Posterior vena cava (tissue), 2 donors: ENCODE measurements around the gene C6orf120. TPM values are rescaled to one million over a fixed set of nuclear protein-coding genes. Genes with fewer than 3 reads are reported as not detected.
A peak's percentile ranks its signal among the peaks of the same experiment; 100 is the strongest.

Source experiments
- DNase-seq: peaks from one replicate; pipeline ENCODE4 v3.0.0-alpha.2; 2020; ENCODE audit warnings: low spot score
- intact Hi-C, 2 donors: fragments of 100-400 bp; cut with DNase I; formaldehyde crosslinking; loops; one replicate each; pipeline versions ENCODE4 v1.14.1 to v1.14.2; 2022 to 2023
- long read RNA-seq, 2 donors: library from polyadenylated mRNA; unstranded; transcript quantifications; one replicate each; pipeline ENCODE4 v2.0.0, GENCODE V29; 2020 to 2021
- total RNA-seq, 2 donors: library from RNA; stranded (reverse); fragmentation: NEBNext Ultra II Directional; extraction: Animal tissue kit (Norgen Biotek cat#: 25700); gene quantifications; one replicate each; pipeline ENCODE4 v1.2.1, GENCODE V29; 2021
- donor health status: DM: yes; HTN: yes; CAD: no.
- donor health status: DM: yes; HTN: yes; CAD: no.

C6orf120 gene
- 10 to 100 TPM; 24.6 to 25.5 TPM for total RNA-seq
- long read RNA-seq, donor 1, transcript C6orf120-201 (1 exons, 2,667 nt), result major isoform, 15 of 15 reads
- long read RNA-seq, donor 1, partial matches to known transcripts, result 0 of 15 reads
- long read RNA-seq, donor 1, other reads (novel, unspliced or antisense), result 0 of 15 reads
- long read RNA-seq, donor 2, transcript C6orf120-201 (1 exons, 2,667 nt), result major isoform, 28 of 29 reads
- long read RNA-seq, donor 2, partial matches to known transcripts, result 0 of 29 reads
- long read RNA-seq, donor 2, other reads (novel, unspliced or antisense), result 1 of 29 reads

- intact Hi-C loops, result no loop called here
- DNase-seq, result peak; percentile 100
Observed at GRCh38 chr6:169701954-169702839, at the start of gene C6orf120, which contains the start of gene WDR27. TSS of gene C6orf120 (plus strand) at chr6:169702126. CDS start at chr6:169702460, 334 bp downstream. TSS of gene WDR27 (minus strand) at chr6:169702029. CDS start at chr6:169689005, 13,024 bp downstream.

- intact Hi-C loops, result loop anchor here in 1 of 2 donors (10.0 kb wide), 1 partner anchor 662 kb away; no protein-coding TSS in a partner anchor
- no peak for DNase-seq
Observed at GRCh38 chr6:169652896-169653295, 49.0 kb upstream of the C6orf120 start.

GRCh38 chr6:169653691-169654090 lies 48.2 kb upstream of the C6orf120 start:
- DNase-seq, result no peak
- intact Hi-C loops, result loop anchor here in 1 of 2 donors (10.0 kb wide), 1 partner anchor 661 kb away; no protein-coding TSS in a partner anchor

GRCh38 chr6:169654598-169655391 lies 47.1 kb upstream of the C6orf120 start:
- intact Hi-C loops, result loop anchor here in 1 of 2 donors (10.0 kb wide), 1 partner anchor 660 kb away; no protein-coding TSS in a partner anchor
- peak; percentile 91 for DNase-seq

GRCh38 chr6:169656546-169657283 lies 45.2 kb upstream of the C6orf120 start:
- intact Hi-C loops, result loop anchor here in 1 of 2 donors (10.0 kb wide), 1 partner anchor 658 kb away; no protein-coding TSS in a partner anchor
- DNase-seq, result peak; percentile 62

- intact Hi-C loops, result loop anchor here in 1 of 2 donors (10.0 kb wide), 1 partner anchor 658 kb away; no protein-coding TSS in a partner anchor
- no peak for DNase-seq
Observed at GRCh38 chr6:169657284-169657610, 44.7 kb upstream of the C6orf120 start.

- intact Hi-C loops, result loop anchor here in 1 of 2 donors (10.0 kb wide), 1 partner anchor 655 kb away; no protein-coding TSS in a partner anchor
- no peak for DNase-seq
Observed at GRCh38 chr6:169659820-169660610, 41.9 kb upstream of the C6orf120 start.

- intact Hi-C loops, result no loop called here
- DNase-seq, result no peak
Observed at GRCh38 chr6:169660751-169661390, 41.1 kb upstream of the C6orf120 start.

GRCh38 chr6:169661391-169661756 lies 40.6 kb upstream of the C6orf120 start:
- no peak for DNase-seq
- intact Hi-C loops, result no loop called here

- no peak for DNase-seq
- intact Hi-C loops, result no loop called here
Observed at GRCh38 chr6:169663468-169663867, 38.5 kb upstream of the C6orf120 start.

GRCh38 chr6:169664227-169664626 lies 37.7 kb upstream of the C6orf120 start:
- no peak for DNase-seq
- intact Hi-C loops, result no loop called here

- intact Hi-C loops, result no loop called here
- no peak for DNase-seq
Observed at GRCh38 chr6:169665289-169665688, 36.6 kb upstream of the C6orf120 start.

GRCh38 chr6:169666441-169666840 lies 35.5 kb upstream of the C6orf120 start:
- no peak for DNase-seq
- intact Hi-C loops, result no loop called here

- intact Hi-C loops, result no loop called here
- no peak for DNase-seq
Observed at GRCh38 chr6:169667716-169668115, 34.2 kb upstream of the C6orf120 start.

GRCh38 chr6:169668203-169668847 lies 33.6 kb upstream of the C6orf120 start:
- intact Hi-C loops, result no loop called here
- no peak for DNase-seq

- DNase-seq, result no peak
- intact Hi-C loops, result no loop called here
Observed at GRCh38 chr6:169669147-169669546, 32.8 kb upstream of the C6orf120 start.

- intact Hi-C loops, result no loop called here
Observed at GRCh38 chr6:169669889-169670288, 32.0 kb upstream of the C6orf120 start.

More at GRCh38 chr6:169669889-169670288, 32.0 kb upstream of the C6orf120 start:
- no peak for DNase-seq
